ENCODE data around the gene CCDC185.

Gene CCDC185

GRCh38 chr1:223363856-223364684, 29.1 kb upstream of the CCDC185 start, which contains the start of gene SUSD4 (continued):
- TF ChIP-seq HOXC10 (CRISPR knock-in tag; IDR thresholded peaks at IDR 0.05) (0 out of 2 replicates have a peak, but pooled peaks have one; percentile 61), ZNF660 (tag by site-specific recombination; IDR thresholded peaks at IDR 0.05) (0 out of 2 replicates have a peak, but pooled peaks have one; percentile 7), ZNF23 (tag by site-specific recombination; IDR thresholded peaks at IDR 0.05; ENCODE audit: borderline replicate concordance) (no peak), ZNF571 (tag by site-specific recombination; IDR thresholded peaks at IDR 0.05) (no peak), PATZ1 (tag by site-specific recombination; IDR thresholded peaks at IDR 0.05) (peak; percentile 49), ZBTB6 (tag by site-specific recombination; IDR thresholded peaks at IDR 0.05) (peak; percentile 81), SCRT2 (tag by site-specific recombination; IDR thresholded peaks at IDR 0.05) (peak; percentile 73), WT1 (tag by site-specific recombination; IDR thresholded peaks at IDR 0.05) (peak; percentile 50), HOXA7 (CRISPR knock-in tag; IDR thresholded peaks at IDR 0.05; ENCODE audit: borderline replicate concordance) (no peak), TRIM28 (IDR thresholded peaks at IDR 0.05; ENCODE audit: borderline replicate concordance, low read length) (no peak), ZSCAN4 (tag by site-specific recombination; IDR thresholded peaks at IDR 0.05) (peak; percentile 16; the same call in 1 of the 2 replicates), ZNF324 (tag by site-specific recombination; IDR thresholded peaks at IDR 0.05) (0 out of 2 replicates have a peak, but pooled peaks have one; percentile 49), SCRT1 (tag by site-specific recombination; IDR thresholded peaks at IDR 0.05; ENCODE audit: borderline replicate concordance) (0 out of 2 replicates have a peak, but pooled peaks have one; percentile 35), MZF1 (tag by site-specific recombination; IDR thresholded peaks at IDR 0.05; ENCODE audit: borderline replicate concordance) (0 out of 2 replicates have a peak, but pooled peaks have one; percentile 20), ZXDB (tag by site-specific recombination; IDR thresholded peaks at IDR 0.05) (0 out of 2 replicates have a peak, but pooled peaks have one; percentile 11), ZNF394 (tag by site-specific recombination; IDR thresholded peaks at IDR 0.05; ENCODE audit: borderline replicate concordance) (peak; percentile 72; the same call in 1 of the 2 replicates), ZNF398 (tag by site-specific recombination; IDR thresholded peaks at IDR 0.05) (peak; percentile 91), ZNF677 (tag by site-specific recombination; IDR thresholded peaks at IDR 0.05) (peak; percentile 58; the same call in 1 of the 2 replicates), ZNF174 (tag by site-specific recombination; IDR thresholded peaks at IDR 0.05) (no peak), KLF8 (tag by site-specific recombination; IDR thresholded peaks at IDR 0.05) (peak; percentile 43; the same call in 1 of the 2 replicates), ZBTB17 (tag by site-specific recombination; IDR thresholded peaks at IDR 0.05) (peak; percentile 80), ZNF777 (tag by site-specific recombination; IDR thresholded peaks at IDR 0.05; ENCODE audit: borderline replicate concordance) (peak; percentile 2; the same call in 1 of the 2 replicates), ZBTB26 (tag by site-specific recombination; optimal IDR thresholded peaks at IDR 0.05) (peak; percentile 79), ZBTB8A (tag by site-specific recombination; IDR thresholded peaks at IDR 0.05) (peak; percentile 42), ZBTB20 (tag by site-specific recombination; IDR thresholded peaks at IDR 0.05) (peak; percentile 68), PRDM10 (tag by site-specific recombination; IDR thresholded peaks at IDR 0.05) (no peak), OSR2 (tag by site-specific recombination; IDR thresholded peaks at IDR 0.05) (peak; percentile 60)

Measured in HEK293 (cell line).